ENCODE measurements around the gene GSE1. TPM values are rescaled to one million over a fixed set of nuclear protein-coding genes. Genes with fewer than 3 reads are reported as not detected.

The GSE1 gene
- total and polyA plus RNA-seq, 9 donors = 32.9 to 212 (median 91.4) TPM

DNA sequence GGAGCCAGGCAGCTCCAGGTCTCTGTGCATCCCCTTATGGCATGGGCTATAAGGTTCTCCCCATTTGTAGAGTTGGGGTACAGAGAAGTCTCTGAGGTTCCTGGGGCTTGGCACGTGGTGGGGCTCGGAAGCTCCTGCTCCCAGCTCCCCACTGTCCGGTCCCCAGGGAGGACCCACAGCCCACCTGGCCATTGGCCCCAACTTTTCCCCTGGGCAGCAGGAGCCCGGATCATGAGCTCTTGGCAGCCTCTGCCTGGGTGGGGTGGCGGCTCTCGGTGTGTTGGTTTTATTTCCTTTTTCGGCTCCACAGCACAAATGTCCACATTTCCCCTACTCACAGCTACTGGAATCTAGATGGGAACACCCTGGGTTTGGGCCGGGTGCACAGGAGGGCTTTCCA is 30.5 kb downstream of the GSE1 start:
- no peak overlapping the region for H3K4me3 ChIP-seq
- H3K27ac ChIP-seq = no peak overlapping the region
- no peaks in the 10 kb centered on the region for H3K9me3 ChIP-seq
- H3K36me3 ChIP-seq = no peaks in the 10 kb centered on the region
- intact Hi-C loops (cut with DNase I) = no loop called here
- no peaks in the 10 kb centered on the region for H3K27me3 ChIP-seq
- 66 to 76% (median 69%) methylated on average over 8 of the region's 8 CpGs for WGBS, 3 donors
- DNase-seq = no peak
- peaks cover 4% of the 10 kb centered on the region for H3K4me1 ChIP-seq (ENCODE audit: insufficient read depth)
- TF ChIP-seq EP300 (IDR thresholded peaks at IDR 0.05) = no peak
- no peak for TF ChIP-seq POLR2A (IDR thresholded peaks at IDR 0.05)
- TF ChIP-seq, protein P1, sequence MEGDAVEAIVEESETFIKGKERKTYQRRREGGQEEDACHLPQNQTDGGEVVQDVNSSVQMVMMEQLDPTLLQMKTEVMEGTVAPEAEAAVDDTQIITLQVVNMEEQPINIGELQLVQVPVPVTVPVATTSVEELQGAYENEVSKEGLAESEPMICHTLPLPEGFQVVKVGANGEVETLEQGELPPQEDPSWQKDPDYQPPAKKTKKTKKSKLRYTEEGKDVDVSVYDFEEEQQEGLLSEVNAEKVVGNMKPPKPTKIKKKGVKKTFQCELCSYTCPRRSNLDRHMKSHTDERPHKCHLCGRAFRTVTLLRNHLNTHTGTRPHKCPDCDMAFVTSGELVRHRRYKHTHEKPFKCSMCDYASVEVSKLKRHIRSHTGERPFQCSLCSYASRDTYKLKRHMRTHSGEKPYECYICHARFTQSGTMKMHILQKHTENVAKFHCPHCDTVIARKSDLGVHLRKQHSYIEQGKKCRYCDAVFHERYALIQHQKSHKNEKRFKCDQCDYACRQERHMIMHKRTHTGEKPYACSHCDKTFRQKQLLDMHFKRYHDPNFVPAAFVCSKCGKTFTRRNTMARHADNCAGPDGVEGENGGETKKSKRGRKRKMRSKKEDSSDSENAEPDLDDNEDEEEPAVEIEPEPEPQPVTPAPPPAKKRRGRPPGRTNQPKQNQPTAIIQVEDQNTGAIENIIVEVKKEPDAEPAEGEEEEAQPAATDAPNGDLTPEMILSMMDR (IDR thresholded peaks at IDR 0.05) = no peak

DNA sequence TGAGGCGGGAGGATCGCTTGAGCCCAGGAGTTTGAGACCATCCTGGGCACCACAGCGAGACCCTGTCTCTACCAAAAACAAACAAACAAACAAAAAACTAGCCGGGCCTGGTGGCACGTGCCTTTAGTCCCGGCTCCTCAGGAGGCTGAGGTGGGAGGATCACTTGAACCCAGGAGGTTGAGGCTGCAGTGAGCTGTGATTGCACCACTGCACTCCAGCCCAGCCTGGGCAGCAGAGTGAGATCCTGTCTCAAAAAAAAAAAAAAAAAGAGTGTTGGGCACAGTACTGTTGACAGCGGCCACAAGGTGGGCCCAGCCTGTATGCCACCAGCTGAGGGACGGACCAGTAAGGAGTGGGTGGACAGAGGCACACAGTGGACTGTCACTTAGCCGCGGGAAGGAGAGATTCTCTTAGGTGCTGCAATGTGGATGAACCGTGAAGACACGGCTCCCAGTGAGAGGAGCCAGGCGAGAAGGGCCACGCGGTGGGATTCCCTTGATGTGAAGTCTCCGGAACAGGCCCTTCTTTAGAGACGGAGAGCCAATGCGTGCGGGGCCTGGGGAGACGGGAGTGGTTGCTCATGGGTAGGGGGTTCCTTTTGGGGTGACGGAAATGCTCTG is 31.1 kb downstream of the GSE1 start:
- Histone ChIP-seq H3K36me3 (no peaks in the 10 kb centered on the region), H3K4me3 (no peak overlapping the region), H3K27me3 (no peaks in the 10 kb centered on the region), H3K9me3 (no peaks in the 10 kb centered on the region), H3K4me1 (ENCODE audit: insufficient read depth) (peaks cover 4% of the 10 kb centered on the region), H3K27ac (no peak overlapping the region)
- WGBS, 3 donors = 94 to 96% (median 96%) methylated on average over 21 of the region's 21 CpGs
- no peak for DNase-seq
- no peak for TF ChIP-seq EP300 (IDR thresholded peaks at IDR 0.05)
- TF ChIP-seq, protein P1 (IDR thresholded peaks at IDR 0.05) = no peak
- no peak for TF ChIP-seq POLR2A (IDR thresholded peaks at IDR 0.05)
- intact Hi-C loops (cut with DNase I) = no loop called here

DNA sequence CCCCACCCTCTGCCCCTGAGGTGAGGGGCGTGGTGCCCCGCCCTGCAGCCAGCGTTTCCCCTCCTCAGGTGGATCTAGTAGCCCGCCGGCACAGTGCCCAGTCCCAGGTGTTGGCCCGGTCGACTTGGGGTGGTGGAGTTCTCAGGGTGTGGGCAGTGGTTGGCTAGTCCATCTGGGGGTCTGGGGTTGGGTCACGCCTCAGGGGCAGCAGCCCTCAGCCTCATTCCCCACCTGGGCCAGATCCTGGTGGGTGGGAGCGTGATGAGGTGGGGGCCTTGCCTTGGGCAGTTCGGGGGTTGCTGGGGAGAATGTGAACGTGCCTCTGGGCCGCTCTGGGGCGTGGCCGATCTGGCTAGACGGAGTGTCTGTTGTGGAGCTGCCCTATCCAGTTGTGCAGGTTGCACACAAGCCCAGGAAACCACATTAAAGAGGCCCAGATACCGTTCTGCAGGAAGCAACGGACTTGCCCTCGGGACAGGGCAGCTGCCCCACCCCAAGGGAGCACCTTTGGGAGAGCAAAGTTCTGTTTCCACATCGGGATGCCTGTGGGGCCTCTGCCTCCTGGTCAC is 32.0 kb downstream of the GSE1 start:
- no peak for DNase-seq
- intact Hi-C loops (cut with DNase I) = no loop called here
- WGBS, 3 donors = 86 to 89% (median 87%) methylated on average over 19 of the region's 19 CpGs
- no peaks in the 10 kb centered on the region for H3K27me3 ChIP-seq
- no peaks in the 10 kb centered on the region for H3K36me3 ChIP-seq
- H3K4me3 ChIP-seq = no peak overlapping the region
- H3K4me1 ChIP-seq (ENCODE audit: insufficient read depth) = peaks cover 9% of the 10 kb centered on the region
- no peaks in the 10 kb centered on the region for H3K9me3 ChIP-seq
- no peak overlapping the region for H3K27ac ChIP-seq
- no peak for TF ChIP-seq EP300 (IDR thresholded peaks at IDR 0.05)
- TF ChIP-seq POLR2A (IDR thresholded peaks at IDR 0.05) = no peak
- TF ChIP-seq, protein P1 (IDR thresholded peaks at IDR 0.05) = no peak

DNA sequence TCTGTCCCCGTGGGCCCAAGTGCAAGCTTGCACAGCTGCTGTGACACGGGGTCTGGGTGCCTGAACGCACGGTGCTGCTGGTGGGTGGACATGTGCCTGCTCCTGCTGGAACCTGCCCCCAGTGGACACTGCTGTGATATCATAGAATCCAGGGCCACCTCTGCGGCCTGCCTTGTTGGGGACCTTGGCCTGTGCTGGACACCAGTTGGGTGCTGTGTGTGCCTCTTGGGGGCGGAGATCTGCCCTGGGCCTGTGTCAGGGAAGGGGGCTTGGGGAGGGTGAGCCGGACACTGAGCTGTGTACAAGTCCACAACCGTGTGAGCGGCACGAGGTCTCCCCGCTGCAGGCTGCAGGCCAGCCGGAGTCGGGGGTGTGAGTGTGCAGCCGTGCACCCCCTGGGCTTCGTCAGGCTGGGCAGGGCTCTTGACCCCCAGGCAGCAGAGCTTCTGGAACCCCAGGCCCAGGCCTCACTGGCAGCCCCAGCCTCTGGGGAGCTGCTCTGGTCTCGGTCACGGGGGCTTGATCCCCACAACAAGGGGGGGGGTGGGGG is 33.3 kb downstream of the GSE1 start:
- no peak for DNase-seq
- no peaks in the 10 kb centered on the region for H3K27me3 ChIP-seq
- intact Hi-C loops (cut with DNase I) = no loop called here
- H3K36me3 ChIP-seq = no peaks in the 10 kb centered on the region
- no peak overlapping the region for H3K4me3 ChIP-seq
- no peak for TF ChIP-seq EP300 (IDR thresholded peaks at IDR 0.05)
- no peak for TF ChIP-seq POLR2A (IDR thresholded peaks at IDR 0.05)
- TF ChIP-seq, protein P1 (IDR thresholded peaks at IDR 0.05) = no peak
- H3K4me1 ChIP-seq (ENCODE audit: insufficient read depth) = peaks cover 17% of the 10 kb centered on the region
- no peak overlapping the region for H3K27ac ChIP-seq
- H3K9me3 ChIP-seq = no peaks in the 10 kb centered on the region
- 87 to 89% (median 89%) methylated on average over 17 of the region's 17 CpGs for WGBS, 3 donors
